Transverse colon (tissue), 4 donors: ENCODE results near the gene HMGCS1. TPM values are rescaled to one million over a fixed set of nuclear protein-coding genes. Genes with fewer than 3 reads are reported as not detected.

ENCODE experiments used
- DNase-seq: peaks from one replicate; pipeline ENCODE4 v3.0.0-alpha.2; 2019
- H3K27ac ChIP-seq, 4 donors: fragments of 200-600 bp; sonication (generic); 2 replicates each; pipeline ENCODE4 v1.5.1; 2016 to 2018; ENCODE audit warnings: inconsistent platforms in 4 of 4
- H3K27me3 ChIP-seq: fragments of 200-600 bp; sonication (generic); 2 replicates; pipeline ENCODE4 v1.5.1; 2017; ENCODE audit warnings: inconsistent platforms
- H3K36me3 ChIP-seq, 4 donors: fragments of 200-600 bp; sonication (generic); 2 replicates each; pipeline ENCODE4 v1.5.1; 2017 to 2019; ENCODE audit warnings: inconsistent platforms in 4 of 4
- H3K4me1 ChIP-seq, 4 donors: fragments of 200-600 bp; sonication (generic); 2 replicates each; pipeline ENCODE4 v1.5.1; 2017 to 2020; ENCODE audit warnings: inconsistent platforms in 4 of 4
- H3K4me3 ChIP-seq, 4 donors: fragments of 200-600 bp; sonication (generic); 1 replicate in 1 of 4; 2 replicates in 3 of 4; pipeline versions ENCODE4 v1.5.1 to v1.6.1; 2017 to 2019; ENCODE audit warnings: inconsistent platforms in 4 of 4
- H3K9me3 ChIP-seq, 2 donors: fragments of 200-600 bp; sonication (generic); 2 replicates each; pipeline ENCODE4 v1.5.1; 2017 to 2019; ENCODE audit warnings: inconsistent platforms in 2 of 2
- EP300 ChIP-seq: sonication (generic); formaldehyde crosslinking; IDR thresholded peaks from one replicate; pipeline ENCODE4 v1.6.1; 2017; ENCODE audit warnings: antibody characterized with exemption, low read depth
- POLR2A ChIP-seq: fragments of 450-650 bp; IDR thresholded peaks from one replicate; pipeline ENCODE4 v1.6.1; 2016; ENCODE audit warnings: antibody characterized with exemption, mild to moderate bottlenecking, moderate library complexity
- POLR2AphosphoS5 ChIP-seq, 3 donors: sonication (generic); formaldehyde crosslinking; IDR thresholded peaks; one replicate each; pipeline ENCODE4 v1.6.1; 2016; ENCODE audit warnings: antibody characterized with exemption in 3 of 3
- WGBS, 2 donors: methylation state at CpG; one replicate each; pipeline ENCODE4 v1.1.5; 2018; ENCODE audit warnings: low coverage in 1 of 2; 5-methylcytosine and 5-hydroxymethylcytosine counted together
- in situ Hi-C, 4 donors: fragments of 200-750 bp; cut with MboI; loops; one replicate each; pipeline versions ENCODE4 v1.15.0 to v1.15.1; 2017; ENCODE audit warnings: low sequenced_read_pairs in 3 of 4, low pct_ligation_motif_present in 1 of 4, low pct_unique_long_range_greater_than_20kb in 1 of 4
- intact Hi-C: fragments of 100-400 bp; cut with DNase I; formaldehyde crosslinking; loops from one replicate; pipeline ENCODE4 v1.15.1; 2023; ENCODE audit warnings: low total_unique reads
- total RNA-seq, 4 donors: library from RNA; depleted of rRNA; stranded (reverse); fragments of >200 nt; gene quantifications; one replicate each; pipeline ENCODE4 v1.1.0, GENCODE V29; 2016
- TF ChIP-seq, protein P1 (sequence below), 5 experiments: fragments of 200-600 bp in 3 of 5; fragments of 450-650 bp in 2 of 5; sonication (generic) in 3 of 5; IDR thresholded peaks; 1 replicate in 2 of 5; 2 replicates in 3 of 5; pipeline ENCODE4 v1.5.1; 2016 to 2017; ENCODE audit warnings: antibody characterized with exemption in 5 of 5, inconsistent platforms in 3 of 5, mild to moderate bottlenecking in 2 of 5, moderate library complexity in 1 of 5

HMGCS1 gene
- total RNA-seq, 4 donors from 2014 or later = 16.9 to 51.4 (median 41.8) TPM

DNA sequence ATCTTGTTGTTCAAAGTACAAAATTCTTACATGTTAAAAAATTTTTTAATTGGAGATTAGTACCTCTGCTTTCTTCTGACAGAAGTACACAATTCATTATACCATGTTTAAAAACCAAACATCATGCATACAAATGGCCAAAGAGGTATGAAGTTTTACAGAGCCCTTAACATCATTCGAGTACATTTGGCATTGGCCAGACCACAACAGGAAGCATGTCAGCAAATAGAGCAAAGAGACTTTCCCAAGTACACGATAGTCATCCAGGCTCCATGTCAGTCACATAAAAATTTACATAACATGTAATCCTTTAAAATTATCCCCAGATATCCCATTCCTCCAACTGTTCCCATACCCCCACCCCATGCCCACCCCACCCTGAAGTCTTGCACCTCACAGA lies 22.5 kb downstream of the HMGCS1 start:
- H3K27ac ChIP-seq = no peak overlapping the region
- H3K4me1 ChIP-seq = no peaks in the 10 kb centered on the region
- H3K36me3 ChIP-seq = peaks cover 0 to 60% (median 24%) of the 10 kb centered on the region in 4 donors
- in situ Hi-C loops (no loop called here), intact Hi-C loops (no loop called here)
- H3K4me3 ChIP-seq = no peak overlapping the region
- no peaks in the 10 kb centered on the region for H3K9me3 ChIP-seq
- no peak for DNase-seq
- 35 to 66% methylated on average over 2 of the region's 2 CpGs for WGBS, 2 donors
- no peaks in the 10 kb centered on the region for H3K27me3 ChIP-seq
- no peak for TF ChIP-seq POLR2A
- TF ChIP-seq EP300 = no peak
- TF ChIP-seq POLR2AphosphoS5 (IDR thresholded peaks at IDR 0.05) = no peak
- TF ChIP-seq, protein P1, sequence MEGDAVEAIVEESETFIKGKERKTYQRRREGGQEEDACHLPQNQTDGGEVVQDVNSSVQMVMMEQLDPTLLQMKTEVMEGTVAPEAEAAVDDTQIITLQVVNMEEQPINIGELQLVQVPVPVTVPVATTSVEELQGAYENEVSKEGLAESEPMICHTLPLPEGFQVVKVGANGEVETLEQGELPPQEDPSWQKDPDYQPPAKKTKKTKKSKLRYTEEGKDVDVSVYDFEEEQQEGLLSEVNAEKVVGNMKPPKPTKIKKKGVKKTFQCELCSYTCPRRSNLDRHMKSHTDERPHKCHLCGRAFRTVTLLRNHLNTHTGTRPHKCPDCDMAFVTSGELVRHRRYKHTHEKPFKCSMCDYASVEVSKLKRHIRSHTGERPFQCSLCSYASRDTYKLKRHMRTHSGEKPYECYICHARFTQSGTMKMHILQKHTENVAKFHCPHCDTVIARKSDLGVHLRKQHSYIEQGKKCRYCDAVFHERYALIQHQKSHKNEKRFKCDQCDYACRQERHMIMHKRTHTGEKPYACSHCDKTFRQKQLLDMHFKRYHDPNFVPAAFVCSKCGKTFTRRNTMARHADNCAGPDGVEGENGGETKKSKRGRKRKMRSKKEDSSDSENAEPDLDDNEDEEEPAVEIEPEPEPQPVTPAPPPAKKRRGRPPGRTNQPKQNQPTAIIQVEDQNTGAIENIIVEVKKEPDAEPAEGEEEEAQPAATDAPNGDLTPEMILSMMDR (IDR thresholded peaks at IDR 0.05) = no peak

DNA sequence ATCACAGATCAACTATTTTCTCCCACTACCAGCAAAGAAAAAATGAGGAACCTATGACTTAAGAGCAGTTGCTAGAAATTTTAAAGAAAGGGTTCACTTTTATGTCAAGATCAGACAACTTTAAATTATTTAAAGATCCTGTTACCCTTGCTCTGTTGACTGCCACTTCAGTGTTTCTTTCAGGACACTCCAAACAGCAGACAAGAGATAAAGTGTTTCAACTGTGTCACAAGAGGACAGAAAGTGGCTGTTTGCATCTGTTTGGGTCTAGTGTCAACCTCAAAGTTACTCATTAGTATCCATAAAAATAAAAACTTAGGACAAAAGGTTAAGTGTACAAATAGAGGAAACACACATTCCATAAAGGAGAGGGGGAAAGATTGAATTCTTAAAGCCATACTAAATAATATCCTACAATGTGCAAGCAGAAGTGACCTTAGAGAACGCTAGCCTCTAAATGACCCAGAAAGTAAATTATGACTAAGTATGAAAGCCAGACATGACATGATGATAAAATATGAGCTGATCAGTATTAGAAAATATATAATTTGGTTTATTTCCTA lies 24.9 kb downstream of the HMGCS1 start:
- no peak overlapping the region for H3K4me3 ChIP-seq
- no peak for TF ChIP-seq POLR2A
- no peak for TF ChIP-seq EP300
- no peak for TF ChIP-seq POLR2AphosphoS5 (IDR thresholded peaks at IDR 0.05)
- TF ChIP-seq, protein P1 (IDR thresholded peaks at IDR 0.05) = no peak
- in situ Hi-C loops = no loop called here
- 78 to 84% methylated on average over 1 of the region's 1 CpG for WGBS, 2 donors
- no peaks in the 10 kb centered on the region for H3K27me3 ChIP-seq
- no peaks in the 10 kb centered on the region for H3K4me1 ChIP-seq
- intact Hi-C loops = no loop called here
- peaks cover 0 to 38% (median 19%) of the 10 kb centered on the region in 4 donors for H3K36me3 ChIP-seq
- DNase-seq = no peak
- H3K9me3 ChIP-seq = no peaks in the 10 kb centered on the region
- H3K27ac ChIP-seq = no peak overlapping the region

DNA sequence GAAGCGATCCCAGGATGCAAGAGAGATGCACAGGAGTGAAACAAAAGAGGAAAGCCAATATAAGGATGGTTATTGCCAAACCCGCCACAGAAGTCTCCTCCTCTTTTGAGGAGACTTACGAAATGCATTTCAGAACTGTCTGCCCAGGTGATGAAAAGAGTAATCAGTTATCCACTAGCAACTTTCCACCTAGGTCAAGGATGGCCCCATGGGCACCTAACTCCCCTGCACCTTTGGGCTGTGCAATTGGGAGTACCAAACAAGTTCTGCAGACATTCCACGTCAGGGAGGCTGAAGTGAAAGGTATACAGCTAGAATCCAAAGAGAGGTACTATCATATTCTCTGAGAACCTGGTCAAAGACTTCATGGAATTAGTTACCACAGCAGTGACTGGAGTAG lies 25.7 kb downstream of the HMGCS1 start:
- 91 to 92% methylated on average over 4 of the region's 4 CpGs for WGBS, 2 donors
- no peaks in the 10 kb centered on the region for H3K4me1 ChIP-seq
- H3K27me3 ChIP-seq = no peaks in the 10 kb centered on the region
- peaks cover 0 to 30% (median 14%) of the 10 kb centered on the region in 4 donors for H3K36me3 ChIP-seq
- H3K4me3 ChIP-seq = no peak overlapping the region
- H3K27ac ChIP-seq = no peak overlapping the region
- intact Hi-C loops = no loop called here
- H3K9me3 ChIP-seq = no peaks in the 10 kb centered on the region
- DNase-seq = no peak
- in situ Hi-C loops = no loop called here
- TF ChIP-seq, protein P1 (IDR thresholded peaks at IDR 0.05) = no peak
- TF ChIP-seq POLR2AphosphoS5 (IDR thresholded peaks at IDR 0.05) (no peak), POLR2A (no peak), EP300 (no peak)

DNA sequence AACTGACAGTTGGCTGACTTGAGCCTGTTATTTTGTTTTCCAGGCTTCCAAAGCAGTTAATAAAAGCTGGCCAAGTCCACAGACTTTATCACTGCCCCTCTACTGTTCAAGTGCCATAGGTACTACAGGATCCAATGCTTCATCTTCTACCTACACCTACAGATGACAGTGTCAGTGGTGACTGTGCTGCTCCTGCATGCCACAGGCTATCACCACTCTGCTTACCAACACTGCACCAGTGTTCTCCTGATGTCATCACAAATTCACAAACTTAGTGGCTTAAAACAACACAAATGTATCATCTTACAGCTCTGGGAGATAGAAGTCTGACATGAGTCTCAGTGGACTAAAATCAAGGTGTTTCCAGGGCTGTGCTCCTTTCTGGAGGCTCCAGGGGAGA lies 26.6 kb downstream of the HMGCS1 start:
- H3K4me3 ChIP-seq = no peak overlapping the region
- TF ChIP-seq POLR2AphosphoS5 (IDR thresholded peaks at IDR 0.05) = no peak
- TF ChIP-seq POLR2A = no peak
- TF ChIP-seq EP300 = no peak
- TF ChIP-seq, protein P1 (IDR thresholded peaks at IDR 0.05) = no peak
- no peaks in the 10 kb centered on the region for H3K4me1 ChIP-seq
- H3K27ac ChIP-seq = no peak overlapping the region
- in situ Hi-C loops (no loop called here), intact Hi-C loops (no loop called here)
- DNase-seq = no peak
- H3K27me3 ChIP-seq = no peaks in the 10 kb centered on the region
- peaks cover 0 to 23% (median 11%) of the 10 kb centered on the region in 4 donors for H3K36me3 ChIP-seq
- no peaks in the 10 kb centered on the region for H3K9me3 ChIP-seq
